CD4-positive, alpha-beta T cell (primary cell): Measurements from ENCODE around the gene BTBD9. TPM values are rescaled to one million over a fixed set of nuclear protein-coding genes. Genes with fewer than 3 reads are reported as not detected.

Experiments
- ATAC-seq: fragments of 200-7000 bp; cut with Tn5 transposase; one replicate; pipeline ENCODE4 v1.10.0; 2022; ENCODE audit warnings: mild to moderate bottlenecking; ENCODE audit not compliant: poor library complexity
- CTCF ChIA-PET: fragments of 350-600 bp; sonication (Branson Sonifier 250); formaldehyde crosslinking; loops from one replicate; lab custom pipeline; 2021; ENCODE audit warnings: antibody characterized with exemption, inconsistent platforms; lab: Charles Lee
- POLR2A ChIA-PET: fragments of 350-600 bp; sonication (Branson Sonifier 250); formaldehyde crosslinking; loops from one replicate; lab custom pipeline; 2021; ENCODE audit warnings: antibody characterized with exemption, inconsistent platforms; lab: Charles Lee
- DNase-seq, 14 experiments: peaks; one replicate each; pipeline ENCODE4 v3.0.0-alpha.2; 2013 to 2020; ENCODE audit warnings: mixed read lengths in 2 of 14
- H3K27ac ChIP-seq, 2 donors: one replicate each; pipeline versions ENCODE4 v1.5.1 to v1.7.0; 2013; ENCODE audit warnings: low read length in 2 of 2, low read depth in 1 of 2, mild to moderate bottlenecking in 1 of 2
- H3K27me3 ChIP-seq, 2 experiments: 1 replicate in 1 of 2; 2 replicates in 1 of 2; pipeline versions ENCODE4 v1.6.1 to v1.7.0; 2013; ENCODE audit warnings: low read length in 2 of 2, control low read depth in 1 of 2, mild to moderate bottlenecking in 1 of 2, moderate library complexity in 1 of 2; ENCODE audit not compliant: insufficient read depth in 2 of 2, control insufficient read depth in 1 of 2
- H3K36me3 ChIP-seq: one replicate; pipeline ENCODE4 v1.6.1; 2013; ENCODE audit warnings: low read length, control low read depth; ENCODE audit not compliant: insufficient read depth
- H3K4me1 ChIP-seq: one replicate; pipeline ENCODE4 v1.6.1; 2013; ENCODE audit warnings: low read length, control low read depth; ENCODE audit not compliant: insufficient read depth
- H3K4me3 ChIP-seq: one replicate; pipeline ENCODE4 v1.5.1; 2013; ENCODE audit warnings: mild to moderate bottlenecking, low read length, moderate library complexity
- H3K9me3 ChIP-seq, 2 experiments: 1 replicate in 1 of 2; 2 replicates in 1 of 2; pipeline versions ENCODE4 v1.6.1 to v1.7.0; 2013; ENCODE audit warnings: low read length in 2 of 2, mild to moderate bottlenecking in 2 of 2, control low read depth in 1 of 2, moderate library complexity in 1 of 2; ENCODE audit not compliant: control insufficient read depth in 1 of 2, insufficient read depth in 1 of 2
- H3K27ac Mint-ChIP-seq: one replicate; pipeline ENCODE4 v1.8.0; 2020; ENCODE audit warnings: mixed read lengths
- H3K27me3 Mint-ChIP-seq: one replicate; pipeline ENCODE4 v1.8.0; 2021; ENCODE audit warnings: mixed read lengths
- H3K36me3 Mint-ChIP-seq: one replicate; pipeline ENCODE4 v1.8.0; 2021; ENCODE audit warnings: low read depth, mixed read lengths
- H3K4me1 Mint-ChIP-seq: one replicate; pipeline ENCODE4 v1.8.0; 2021; ENCODE audit warnings: low read depth, mixed read lengths
- H3K4me3 Mint-ChIP-seq: one replicate; pipeline ENCODE4 v1.8.0; 2020; ENCODE audit warnings: mild to moderate bottlenecking, mixed read lengths
- H3K9me3 Mint-ChIP-seq: one replicate; pipeline ENCODE4 v1.8.0; 2020; ENCODE audit warnings: mixed read lengths
- intact Hi-C, 2 experiments: fragments of 100-400 bp; cut with DNase I in 1 of 2; cut with micrococcal nuclease in 1 of 2; formaldehyde crosslinking; loops; one replicate each; pipeline versions ENCODE4 v1.15.1 to v1.9.0; 2023 to 2025; cut with DNase I, micrococcal nuclease
- total RNA-seq, 174 experiments: library from RNA in 2 of 174; stranded (reverse) in 2 of 174; gene quantifications; one replicate each; pipeline ENCODE4 v1.2.3 and lab custom pipeline; 2021 to 2026
- TF ChIP-seq, protein P1 (sequence below): fragments of 200-600 bp; IDR thresholded peaks from one replicate; pipeline ENCODE4 v1.8.0; 2022; ENCODE audit warnings: antibody characterized with exemption, mild to moderate bottlenecking

The BTBD9 gene
- total RNA-seq, 2 experiments from 2014 or later, result 58.7 to 59.3 TPM

DNA sequence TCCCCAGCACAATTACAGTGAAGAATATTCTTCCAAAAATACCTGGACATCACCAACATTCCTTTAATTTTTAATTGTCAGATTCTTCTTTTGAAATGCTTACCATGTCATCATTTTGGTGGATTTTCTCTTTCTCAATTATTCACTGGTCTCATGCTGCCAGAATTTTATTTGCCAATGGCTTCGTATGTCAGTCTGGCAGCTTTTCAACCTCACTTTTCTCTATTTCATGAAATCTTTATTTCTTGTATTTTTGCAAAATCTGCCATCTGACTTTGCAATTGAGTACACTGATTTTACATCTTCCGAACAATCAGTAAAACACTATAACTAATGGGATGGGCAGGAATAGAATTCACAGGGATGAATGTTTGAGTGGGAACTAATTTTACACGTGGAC lies 84.1 kb downstream of the BTBD9 start:
- intact Hi-C loops, result no loop called here
- CTCF ChIA-PET, result no interaction called here

DNA sequence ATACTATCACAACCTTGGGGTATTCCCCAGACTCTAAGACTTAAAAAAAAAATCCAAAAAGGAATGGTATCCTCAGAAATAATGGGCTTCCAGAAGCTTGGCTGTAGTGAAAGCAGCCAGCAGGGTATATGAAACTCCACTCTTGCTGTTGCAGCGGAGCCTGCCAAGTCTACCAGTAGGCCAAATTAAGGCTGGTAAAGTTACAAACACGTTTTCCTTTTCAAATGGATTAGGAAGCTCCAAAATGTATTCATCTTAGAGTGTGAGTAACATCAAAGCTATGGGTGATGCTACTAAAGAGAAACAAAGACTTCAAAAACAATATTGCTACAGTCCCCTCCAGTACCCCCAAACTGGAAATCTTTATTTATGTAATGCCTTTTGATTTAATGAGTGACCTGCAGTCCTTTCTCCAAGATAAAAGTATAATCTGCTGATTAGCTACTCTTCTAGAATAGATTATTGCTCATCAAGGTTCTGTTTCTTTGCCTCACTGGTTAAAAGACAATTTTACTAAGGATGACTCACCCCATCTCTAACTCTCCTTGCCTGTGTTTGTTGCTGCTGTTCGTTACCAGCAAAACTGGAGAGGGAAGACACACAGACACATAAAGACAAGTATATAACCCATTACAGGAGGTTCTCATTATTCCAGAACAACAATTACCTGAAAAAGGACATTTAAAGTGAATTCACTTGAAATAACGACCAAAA lies 84.9 kb downstream of the BTBD9 start:
- H3K27me3 ChIP-seq, result no peaks in the 10 kb centered on the region
- H3K4me3 Mint-ChIP-seq, result no peak overlapping the region
- H3K27ac ChIP-seq, result no peak overlapping the region
- no peaks in the 10 kb centered on the region for H3K9me3 ChIP-seq
- intact Hi-C loops, result no loop called here
- H3K4me1 Mint-ChIP-seq, result peaks cover 4% of the 10 kb centered on the region
- H3K4me1 ChIP-seq, result no peaks in the 10 kb centered on the region
- no peaks in the 10 kb centered on the region for H3K36me3 ChIP-seq
- H3K27me3 Mint-ChIP-seq, result no peaks in the 10 kb centered on the region
- no peak overlapping the region for H3K4me3 ChIP-seq
- CTCF ChIA-PET, result no interaction called here
- peaks cover 11% of the 10 kb centered on the region for H3K36me3 Mint-ChIP-seq
- DNase-seq, result no peak
- POLR2A ChIA-PET, result no interaction called here
- ATAC-seq, result no peak
- H3K9me3 Mint-ChIP-seq, result no peaks in the 10 kb centered on the region
- no peak overlapping the region for H3K27ac Mint-ChIP-seq
- TF ChIP-seq, protein P1, sequence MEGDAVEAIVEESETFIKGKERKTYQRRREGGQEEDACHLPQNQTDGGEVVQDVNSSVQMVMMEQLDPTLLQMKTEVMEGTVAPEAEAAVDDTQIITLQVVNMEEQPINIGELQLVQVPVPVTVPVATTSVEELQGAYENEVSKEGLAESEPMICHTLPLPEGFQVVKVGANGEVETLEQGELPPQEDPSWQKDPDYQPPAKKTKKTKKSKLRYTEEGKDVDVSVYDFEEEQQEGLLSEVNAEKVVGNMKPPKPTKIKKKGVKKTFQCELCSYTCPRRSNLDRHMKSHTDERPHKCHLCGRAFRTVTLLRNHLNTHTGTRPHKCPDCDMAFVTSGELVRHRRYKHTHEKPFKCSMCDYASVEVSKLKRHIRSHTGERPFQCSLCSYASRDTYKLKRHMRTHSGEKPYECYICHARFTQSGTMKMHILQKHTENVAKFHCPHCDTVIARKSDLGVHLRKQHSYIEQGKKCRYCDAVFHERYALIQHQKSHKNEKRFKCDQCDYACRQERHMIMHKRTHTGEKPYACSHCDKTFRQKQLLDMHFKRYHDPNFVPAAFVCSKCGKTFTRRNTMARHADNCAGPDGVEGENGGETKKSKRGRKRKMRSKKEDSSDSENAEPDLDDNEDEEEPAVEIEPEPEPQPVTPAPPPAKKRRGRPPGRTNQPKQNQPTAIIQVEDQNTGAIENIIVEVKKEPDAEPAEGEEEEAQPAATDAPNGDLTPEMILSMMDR, result no peak

More for the DNA sequence above, 84.1 kb downstream of the BTBD9 start:
- Mint-ChIP-seq H3K4me3 (no peak overlapping the region), H3K9me3 (no peaks in the 10 kb centered on the region), H3K27me3 (no peaks in the 10 kb centered on the region), H3K4me1 (peaks cover 4% of the 10 kb centered on the region), H3K36me3 (peaks cover 11% of the 10 kb centered on the region), H3K27ac (no peak overlapping the region)
- no peak for ATAC-seq
- no peaks in the 10 kb centered on the region for H3K4me1 ChIP-seq
- DNase-seq, result no peak
- no peak overlapping the region for H3K4me3 ChIP-seq
- H3K36me3 ChIP-seq, result no peaks in the 10 kb centered on the region
- H3K27ac ChIP-seq, result no peak overlapping the region
- H3K9me3 ChIP-seq, result no peaks in the 10 kb centered on the region
- POLR2A ChIA-PET, result no interaction called here
- TF ChIP-seq, protein P1, result no peak
- no peaks in the 10 kb centered on the region for H3K27me3 ChIP-seq

DNA sequence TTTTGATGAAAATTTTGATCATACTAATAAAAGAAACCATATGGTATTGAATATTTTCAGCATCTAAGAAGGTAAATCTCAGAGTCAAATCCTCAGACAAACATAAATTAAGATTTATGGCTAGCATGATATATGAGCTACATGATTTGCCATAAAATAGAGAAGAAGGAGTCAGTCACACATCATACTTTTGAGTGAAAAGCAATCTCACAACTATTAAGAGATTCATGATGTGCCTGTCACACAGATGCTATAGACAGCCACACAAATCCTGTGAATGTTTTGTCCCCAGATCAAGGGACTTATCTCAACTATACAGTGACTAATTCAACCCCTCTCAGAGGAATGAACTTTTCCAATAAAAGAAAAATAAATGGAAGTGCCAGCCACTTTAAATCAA lies 85.7 kb downstream of the BTBD9 start:
- H3K36me3 ChIP-seq, result no peaks in the 10 kb centered on the region
- H3K36me3 Mint-ChIP-seq, result peaks cover 3% of the 10 kb centered on the region
- POLR2A ChIA-PET, result no interaction called here

More for the DNA sequence above, 85.7 kb downstream of the BTBD9 start:
- no peaks in the 10 kb centered on the region for H3K9me3 ChIP-seq
- Mint-ChIP-seq H3K27me3 (no peaks in the 10 kb centered on the region), H3K9me3 (no peaks in the 10 kb centered on the region), H3K4me1 (peaks cover 4% of the 10 kb centered on the region), H3K4me3 (no peak overlapping the region), H3K27ac (no peak overlapping the region)
- intact Hi-C loops, result no loop called here
- ATAC-seq (no peak), DNase-seq (no peak)
- H3K4me3 ChIP-seq, result no peak overlapping the region
- CTCF ChIA-PET, result no interaction called here
- no peak overlapping the region for H3K27ac ChIP-seq
- no peaks in the 10 kb centered on the region for H3K4me1 ChIP-seq
- TF ChIP-seq, protein P1, result no peak
- H3K27me3 ChIP-seq, result no peaks in the 10 kb centered on the region
